Sigmoid colon (tissue), 4 donors: ENCODE data around the gene CDC27.

ENCODE experiments used
- EP300 ChIP-seq, 4 donors: sonication (generic); formaldehyde crosslinking; IDR thresholded peaks; one replicate each; pipeline ENCODE4 v1.6.1; 2017; ENCODE audit warnings: antibody characterized with exemption in 4 of 4
- POLR2A ChIP-seq, 2 donors: fragments of 450-650 bp; IDR thresholded peaks; one replicate each; pipeline ENCODE4 v1.6.1; 2016; ENCODE audit warnings: antibody characterized with exemption in 2 of 2, mild to moderate bottlenecking in 2 of 2, moderate library complexity in 2 of 2
- POLR2AphosphoS5 ChIP-seq, 4 donors: sonication (generic); formaldehyde crosslinking; IDR thresholded peaks; one replicate each; pipeline ENCODE4 v1.6.1; 2017; ENCODE audit warnings: antibody characterized with exemption in 4 of 4
- TF ChIP-seq, protein P1 (sequence below), 4 experiments: fragments of 450-650 bp in 3 of 4; fragments of 200-600 bp in 1 of 4; IDR thresholded peaks; one replicate each; pipeline ENCODE4 v1.5.1; 2016 to 2019; ENCODE audit warnings: antibody characterized with exemption in 4 of 4, mild to moderate bottlenecking in 3 of 4, moderate library complexity in 2 of 4

DNA sequence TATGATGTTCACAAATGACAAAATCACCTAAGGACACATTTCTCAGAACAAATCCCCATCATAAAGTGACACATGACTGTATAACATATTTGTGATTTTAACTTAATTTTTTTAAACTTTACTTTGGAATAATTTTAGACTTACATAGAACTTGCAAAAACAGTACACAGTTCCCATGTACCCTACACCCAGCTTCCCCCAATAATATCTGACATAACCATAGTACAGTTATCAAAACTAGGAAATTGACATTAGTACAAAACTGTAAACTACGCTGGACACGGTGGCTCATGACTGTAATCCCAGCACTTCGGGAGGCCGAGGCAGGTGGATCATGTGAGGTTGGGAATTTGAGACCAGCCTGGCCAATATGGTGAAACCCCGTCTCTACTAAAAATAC, 24.8 kb downstream of the CDC27 start:
- TF ChIP-seq, protein P1, sequence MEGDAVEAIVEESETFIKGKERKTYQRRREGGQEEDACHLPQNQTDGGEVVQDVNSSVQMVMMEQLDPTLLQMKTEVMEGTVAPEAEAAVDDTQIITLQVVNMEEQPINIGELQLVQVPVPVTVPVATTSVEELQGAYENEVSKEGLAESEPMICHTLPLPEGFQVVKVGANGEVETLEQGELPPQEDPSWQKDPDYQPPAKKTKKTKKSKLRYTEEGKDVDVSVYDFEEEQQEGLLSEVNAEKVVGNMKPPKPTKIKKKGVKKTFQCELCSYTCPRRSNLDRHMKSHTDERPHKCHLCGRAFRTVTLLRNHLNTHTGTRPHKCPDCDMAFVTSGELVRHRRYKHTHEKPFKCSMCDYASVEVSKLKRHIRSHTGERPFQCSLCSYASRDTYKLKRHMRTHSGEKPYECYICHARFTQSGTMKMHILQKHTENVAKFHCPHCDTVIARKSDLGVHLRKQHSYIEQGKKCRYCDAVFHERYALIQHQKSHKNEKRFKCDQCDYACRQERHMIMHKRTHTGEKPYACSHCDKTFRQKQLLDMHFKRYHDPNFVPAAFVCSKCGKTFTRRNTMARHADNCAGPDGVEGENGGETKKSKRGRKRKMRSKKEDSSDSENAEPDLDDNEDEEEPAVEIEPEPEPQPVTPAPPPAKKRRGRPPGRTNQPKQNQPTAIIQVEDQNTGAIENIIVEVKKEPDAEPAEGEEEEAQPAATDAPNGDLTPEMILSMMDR (IDR thresholded peaks at IDR 0.05), result no peak
- TF ChIP-seq POLR2A (IDR thresholded peaks at IDR 0.05) (no peak), POLR2AphosphoS5 (IDR thresholded peaks at IDR 0.05) (no peak), EP300 (IDR thresholded peaks at IDR 0.05) (no peak)
